RWPE1 (cell line): ENCODE data around the gene NTM.

Experiments
- CTCF ChIA-PET: fragments of 350-600 bp; sonication (Branson Sonifier 250); formaldehyde crosslinking; extraction: SDS; loops from one replicate; lab custom pipeline; 2021; lab: Yijun Ruan, JAX
- POLR2A ChIA-PET: fragments of 400-600 bp; formaldehyde crosslinking; extraction: SDS; loops from one replicate; lab custom pipeline; 2020; ENCODE audit warnings: antibody characterized with exemption; ENCODE audit not compliant: low non-redundant PET; lab: Yijun Ruan, JAX
- DNase-seq: peaks from one replicate; pipeline ENCODE4 v3.0.0; 2012; ENCODE audit warnings: low spot score
- H3K27ac ChIP-seq: fragments of 450-650 bp; 2 replicates; pipeline ENCODE4 v1.5.1; 2017
- CTCF ChIP-seq: fragments of 450-650 bp; conservative IDR thresholded peaks from 2 replicates; pipeline ENCODE4 v1.5.1; 2017; ENCODE audit warnings: low read depth, mild to moderate bottlenecking

NTM gene

GRCh38 chr11:132052904-132053303, 682.5 kb downstream of the NTM start:
- no peak for TF ChIP-seq CTCF
- DNase-seq: no peak
- H3K27ac ChIP-seq: no peak overlapping the region
- CTCF ChIA-PET: no interaction called here
- POLR2A ChIA-PET: no interaction called here

GRCh38 chr11:132054822-132055221, 684.4 kb downstream of the NTM start:
- no peak overlapping the region for H3K27ac ChIP-seq
- no peak for TF ChIP-seq CTCF
- POLR2A ChIA-PET: no interaction called here
- peak; percentile 13 for DNase-seq
- CTCF ChIA-PET: no interaction called here

GRCh38 chr11:132055296-132055695, 684.9 kb downstream of the NTM start:
- ChIA-PET CTCF (no interaction called here), POLR2A (no interaction called here)
- no peak for TF ChIP-seq CTCF
- H3K27ac ChIP-seq: no peak overlapping the region
- DNase-seq: no peak

GRCh38 chr11:132056689-132057088, 686.3 kb downstream of the NTM start:
- no peak for DNase-seq
- ChIA-PET CTCF (no interaction called here), POLR2A (no interaction called here)
- no peak for TF ChIP-seq CTCF
- H3K27ac ChIP-seq: no peak overlapping the region

GRCh38 chr11:132057266-132057665, 686.9 kb downstream of the NTM start:
- no peak for DNase-seq
- ChIA-PET POLR2A (no interaction called here), CTCF (no interaction called here)
- TF ChIP-seq CTCF: no peak
- no peak overlapping the region for H3K27ac ChIP-seq

GRCh38 chr11:132058211-132058772, 687.9 kb downstream of the NTM start:
- no peak for DNase-seq
- no peak overlapping the region for H3K27ac ChIP-seq
- POLR2A ChIA-PET: no interaction called here
- CTCF ChIA-PET: no interaction called here
- TF ChIP-seq CTCF: no peak
